DOHH2 (cell line): Measurements from ENCODE around the gene ALDH1A3.

Source experiments
- CTCF ChIP-seq: fragments of 200-600 bp; sonication (generic); IDR thresholded peaks from one replicate; pipeline ENCODE4 v1.5.1; 2014; ENCODE audit warnings: antibody characterized with exemption, mild to moderate bottlenecking, low read depth, low read length; ENCODE audit not compliant: poor library complexity, severe bottlenecking
- EZH2phosphoT487 ChIP-seq: fragments of 200-600 bp; sonication (generic); IDR thresholded peaks from 2 replicates; pipeline ENCODE4 v1.6.1; 2017; ENCODE audit warnings: borderline replicate concordance, mild to moderate bottlenecking, antibody characterized with exemption, low read length, moderate library complexity, mixed read lengths

- no peak for TF ChIP-seq CTCF
- no peak for TF ChIP-seq EZH2phosphoT487
Measured at GRCh38 chr15:100952566-100952965, 72.9 kb downstream of the ALDH1A3 start.
